GM19438 (cell line): ENCODE results near the gene MEF2B.
"Not testable (repeated sequence)": the region's sequence is repeated elsewhere in the genome, so short reads cannot be mapped to it uniquely, and the experiment has no call there.

ENCODE experiments used
- ATAC-seq: cut with Tn5 transposase; IDR thresholded peaks from one replicate; pipeline ENCODE4 v1.9.1; 2021; ENCODE audit warnings: low read depth; ENCODE audit not compliant: unreplicated experiment

Gene MEF2B

GRCh38 chr19:19102566-19102965 is 67.5 kb downstream of the MEF2B start:
- ATAC-seq, result not testable (repeated sequence)

DNA sequence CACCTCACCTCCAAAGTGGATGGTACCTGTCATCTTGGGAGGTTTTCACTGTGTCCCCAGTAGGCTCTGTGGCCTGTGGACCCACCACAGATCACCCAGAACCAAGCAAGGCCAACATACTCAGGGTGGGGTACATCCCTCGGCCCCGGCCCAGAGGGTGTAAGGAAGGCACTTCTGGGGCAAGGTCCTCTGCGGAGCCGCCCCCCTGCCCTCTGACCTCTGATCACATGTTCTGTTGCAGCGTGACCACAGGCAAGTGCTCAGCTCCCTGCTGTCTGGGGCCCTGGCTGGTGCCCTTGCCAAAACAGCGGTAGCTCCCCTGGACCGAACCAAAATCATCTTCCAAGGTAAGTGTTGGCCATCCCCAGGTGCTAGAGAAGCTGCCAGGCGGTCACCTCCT is 68.5 kb downstream of the MEF2B start:
- ATAC-seq, result no peak

GRCh38 chr19:19098703-19099632 is 71.1 kb downstream of the MEF2B start:
- no peak for ATAC-seq

GRCh38 chr19:19098084-19098702 is 71.9 kb downstream of the MEF2B start:
- ATAC-seq, result no peak

DNA sequence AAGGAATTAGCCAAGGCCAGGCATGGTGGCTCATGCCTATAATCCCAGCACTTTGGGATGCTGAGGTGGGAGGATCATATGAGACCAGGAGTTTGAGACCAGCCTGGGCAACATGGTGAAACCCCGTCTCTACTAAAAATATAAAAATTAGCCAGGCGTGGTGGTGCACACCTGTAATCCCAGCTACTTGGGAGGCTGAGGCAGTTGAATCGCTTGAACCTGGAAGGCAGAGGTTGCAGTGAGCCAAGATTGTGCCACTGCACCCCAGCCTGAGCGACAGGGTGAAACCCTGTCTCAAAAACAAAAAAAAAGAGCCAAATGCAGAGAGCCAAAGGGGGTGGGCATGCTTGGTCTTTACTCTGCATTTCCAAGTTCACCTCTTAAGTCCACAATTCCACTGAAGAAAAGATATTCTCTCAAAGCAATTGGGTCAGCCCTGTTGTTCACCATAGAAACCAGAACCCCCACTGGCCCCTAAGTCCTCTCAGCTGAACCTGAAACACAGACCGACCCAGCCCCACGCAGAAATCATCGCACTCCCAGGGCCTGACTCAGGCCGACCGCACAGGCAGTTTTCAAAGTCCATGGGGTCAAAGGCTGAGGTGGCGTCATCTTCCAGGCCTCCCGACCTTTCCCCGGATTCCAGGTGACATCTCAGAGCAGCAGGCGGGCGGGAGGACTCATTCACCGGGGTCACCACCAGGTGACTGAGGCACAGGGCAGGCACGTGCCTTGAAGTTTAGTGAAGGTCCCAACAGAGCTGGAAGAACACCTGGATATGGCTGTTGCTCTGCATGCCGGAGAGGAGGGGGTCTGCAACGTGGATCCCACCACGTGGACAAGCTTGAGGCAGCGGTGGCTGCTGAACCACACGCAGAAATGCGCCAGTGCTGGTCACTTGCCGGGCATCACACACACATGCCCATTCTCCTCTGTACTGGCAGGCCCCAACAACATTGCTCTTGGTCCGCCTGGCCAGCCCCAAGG is 73.1 kb downstream of the MEF2B start:
- ATAC-seq, result no peak

- ATAC-seq, result no peak
These were observed 74.4 kb downstream of the MEF2B start for GRCh38 chr19:19095691-19096090.
